ENCODE data around the gene CBLN4. TPM values are rescaled to one million over a fixed set of nuclear protein-coding genes. Genes with fewer than 3 reads are reported as not detected.

The CBLN4 gene
- polyA plus RNA-seq, 3 donors from 2014 or later = not detected

DNA sequence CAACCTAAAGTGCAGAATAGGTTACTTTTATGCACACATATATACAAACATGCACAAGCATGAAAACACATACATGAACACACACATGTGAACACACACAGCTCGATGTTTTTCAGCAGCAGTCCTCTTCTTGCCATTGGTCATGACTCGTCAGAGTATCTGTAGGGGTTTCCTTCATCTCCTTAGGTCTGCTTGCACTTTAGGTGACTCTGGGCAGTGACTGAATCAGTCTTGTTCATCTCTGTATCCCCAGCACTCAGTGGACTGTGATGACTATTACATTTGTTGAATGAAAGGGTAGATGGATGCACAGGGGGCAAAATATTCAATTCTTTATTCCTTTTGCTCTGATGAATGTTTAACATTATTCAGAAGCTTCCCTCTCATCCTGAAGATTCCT, 26.8 kb downstream of the CBLN4 start:
- DNase-seq = no peak
- Mint-ChIP-seq H3K9me3 (peaks cover 0 to 10% (median 1%) of the 10 kb centered on the region in 6 donors), H3K4me1 (no peaks in the 10 kb centered on the region), H3K27me3 (ENCODE audit: low read depth in 3 of 3) (peaks cover 0 to 2% (median 0%) of the 10 kb centered on the region in 3 donors), H3K27ac (no peak overlapping the region), H3K36me3 (no peaks in the 10 kb centered on the region), H3K4me3 (no peak overlapping the region)

DNA sequence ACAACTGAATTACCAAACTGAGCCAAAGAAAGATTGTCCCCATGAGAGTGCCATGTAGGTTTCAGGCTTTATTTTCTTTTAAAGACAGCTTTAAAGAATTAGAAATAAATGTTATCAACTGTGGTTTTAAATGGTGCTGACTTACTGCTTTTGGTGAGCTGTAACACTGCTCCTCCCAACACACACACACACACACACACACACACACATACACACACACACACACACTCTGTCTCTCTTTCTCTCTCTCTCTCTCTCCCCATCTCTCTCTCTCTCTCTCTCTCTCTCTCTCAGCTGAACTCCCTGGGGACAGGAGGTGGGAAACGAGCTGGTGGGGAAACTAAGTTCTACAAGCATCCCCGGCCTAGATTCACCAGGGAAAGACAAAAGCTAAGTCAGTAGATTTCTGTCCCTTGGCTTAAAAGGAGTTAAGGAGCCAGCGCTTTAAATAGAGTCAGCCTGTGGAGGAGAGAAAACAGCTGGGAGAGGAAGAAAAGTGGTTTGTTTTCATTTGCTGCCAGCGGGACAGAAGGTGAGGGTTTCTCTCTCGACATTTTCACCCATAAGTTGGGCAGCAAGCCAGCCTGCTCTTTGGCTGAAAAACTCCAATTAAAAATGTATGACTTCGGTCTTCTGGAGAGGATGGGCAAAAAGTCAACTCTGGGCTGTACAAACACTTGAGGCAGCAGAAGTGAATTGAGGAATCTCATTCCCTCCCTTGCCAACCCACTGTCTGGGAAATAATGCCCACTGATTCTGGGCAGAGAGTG, 27.4 kb downstream of the CBLN4 start:
- Mint-ChIP-seq H3K36me3 (no peaks in the 10 kb centered on the region), H3K27ac (no peak overlapping the region)

GRCh38 chr20:55974491-55975202, 30.7 kb downstream of the CBLN4 start:
- H3K27ac Mint-ChIP-seq = no peak overlapping the region
- no peak overlapping the region for H3K4me3 Mint-ChIP-seq

More for the DNA sequence above, 27.4 kb downstream of the CBLN4 start:
- peaks cover 0 to 2% (median 0%) of the 10 kb centered on the region in 3 donors for H3K27me3 Mint-ChIP-seq (ENCODE audit: low read depth in 3 of 3)
- no peak for DNase-seq
- H3K4me1 Mint-ChIP-seq = no peaks in the 10 kb centered on the region
- H3K9me3 Mint-ChIP-seq = peaks cover 0 to 6% (median 1%) of the 10 kb centered on the region in 6 donors
- no peak overlapping the region for H3K4me3 Mint-ChIP-seq

GRCh38 chr20:55964790-55965189, 40.5 kb downstream of the CBLN4 start:
- Mint-ChIP-seq H3K27ac (no peak overlapping the region), H3K4me3 (no peak overlapping the region), H3K27me3 (ENCODE audit: low read depth in 3 of 3) (peaks cover 0 to 2% (median 0%) of the 10 kb centered on the region in 3 donors), H3K9me3 (peaks cover 0 to 15% (median 2%) of the 10 kb centered on the region in 6 donors), H3K36me3 (no peaks in the 10 kb centered on the region), H3K4me1 (no peaks in the 10 kb centered on the region)
- no peak for DNase-seq

More at GRCh38 chr20:55974491-55975202, 30.7 kb downstream of the CBLN4 start:
- DNase-seq = no peak
- Mint-ChIP-seq H3K36me3 (no peaks in the 10 kb centered on the region), H3K9me3 (peaks cover 0 to 10% (median 0%) of the 10 kb centered on the region in 6 donors), H3K27me3 (ENCODE audit: low read depth in 3 of 3) (peaks cover 0 to 2% (median 0%) of the 10 kb centered on the region in 3 donors), H3K4me1 (no peaks in the 10 kb centered on the region)

- no peak overlapping the region for H3K27ac Mint-ChIP-seq
- H3K4me1 Mint-ChIP-seq = no peaks in the 10 kb centered on the region
- DNase-seq = no peak
- no peak overlapping the region for H3K4me3 Mint-ChIP-seq
- peaks cover 0 to 25% (median 4%) of the 10 kb centered on the region in 6 donors for H3K9me3 Mint-ChIP-seq
- peaks cover 0 to 2% (median 0%) of the 10 kb centered on the region in 3 donors for H3K27me3 Mint-ChIP-seq (ENCODE audit: low read depth in 3 of 3)
- H3K36me3 Mint-ChIP-seq = no peaks in the 10 kb centered on the region
Measured at GRCh38 chr20:55961376-55962330, 43.7 kb downstream of the CBLN4 start.

- H3K9me3 Mint-ChIP-seq = peaks cover 0 to 22% (median 3%) of the 10 kb centered on the region in 6 donors
- H3K27ac Mint-ChIP-seq = no peak overlapping the region
- no peaks in the 10 kb centered on the region for H3K4me1 Mint-ChIP-seq
- no peaks in the 10 kb centered on the region for H3K36me3 Mint-ChIP-seq
- peaks cover 0 to 2% (median 1%) of the 10 kb centered on the region in 3 donors for H3K27me3 Mint-ChIP-seq (ENCODE audit: low read depth in 3 of 3)
- no peak overlapping the region for H3K4me3 Mint-ChIP-seq
- DNase-seq = no peak
Measured at GRCh38 chr20:55953201-55953600, 52.1 kb downstream of the CBLN4 start.

- H3K9me3 Mint-ChIP-seq = peaks cover 0 to 32% (median 7%) of the 10 kb centered on the region in 6 donors
- H3K27me3 Mint-ChIP-seq (ENCODE audit: low read depth in 3 of 3) = peaks cover 0 to 1% (median 0%) of the 10 kb centered on the region in 3 donors
- no peaks in the 10 kb centered on the region for H3K4me1 Mint-ChIP-seq
- no peaks in the 10 kb centered on the region for H3K36me3 Mint-ChIP-seq
- H3K4me3 Mint-ChIP-seq = no peak overlapping the region
- no peak for DNase-seq
- no peak overlapping the region for H3K27ac Mint-ChIP-seq
Measured at GRCh38 chr20:55947701-55948100, 57.6 kb downstream of the CBLN4 start.

Other genes starting within 250 kb of the CBLN4 start
- not detected for gene MC3R, start 243.2 kb upstream of the CBLN4 start, polyA plus RNA-seq

Data from immature natural killer cell (primary cell).